ENCODE results near the gene C16orf74.

Gene C16orf74

DNA sequence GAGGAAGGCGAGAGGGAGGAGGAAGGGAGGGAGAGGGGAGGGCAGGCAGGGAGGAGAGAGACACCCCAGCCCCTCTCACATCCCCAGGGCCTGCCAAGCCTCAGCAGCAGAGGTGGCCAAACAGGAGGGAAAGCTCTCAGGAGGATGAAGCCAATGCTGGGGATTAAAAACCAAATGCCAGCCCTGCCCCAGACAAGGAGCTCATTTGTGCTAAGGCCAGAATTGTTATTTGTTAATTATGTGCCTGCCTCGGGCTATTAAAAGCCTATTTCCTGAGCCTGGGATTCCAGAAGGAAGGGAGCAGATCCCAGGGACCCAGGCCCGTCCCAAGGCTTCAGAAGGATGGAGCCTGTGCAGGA, 34.2 kb downstream of the C16orf74 start:
- DNase-seq, result peak in 1 of 2 experiments; percentile 2

GRCh38 chr16:85716022-85716679, 34.7 kb downstream of the C16orf74 start:
- no peak for DNase-seq

GRCh38 chr16:85715169-85716021, 35.5 kb downstream of the C16orf74 start:
- peak in 1 of 2 experiments; percentile 5 for DNase-seq

- no peak for DNase-seq
Measured at GRCh38 chr16:85712801-85713200, 38.1 kb downstream of the C16orf74 start.

DNA sequence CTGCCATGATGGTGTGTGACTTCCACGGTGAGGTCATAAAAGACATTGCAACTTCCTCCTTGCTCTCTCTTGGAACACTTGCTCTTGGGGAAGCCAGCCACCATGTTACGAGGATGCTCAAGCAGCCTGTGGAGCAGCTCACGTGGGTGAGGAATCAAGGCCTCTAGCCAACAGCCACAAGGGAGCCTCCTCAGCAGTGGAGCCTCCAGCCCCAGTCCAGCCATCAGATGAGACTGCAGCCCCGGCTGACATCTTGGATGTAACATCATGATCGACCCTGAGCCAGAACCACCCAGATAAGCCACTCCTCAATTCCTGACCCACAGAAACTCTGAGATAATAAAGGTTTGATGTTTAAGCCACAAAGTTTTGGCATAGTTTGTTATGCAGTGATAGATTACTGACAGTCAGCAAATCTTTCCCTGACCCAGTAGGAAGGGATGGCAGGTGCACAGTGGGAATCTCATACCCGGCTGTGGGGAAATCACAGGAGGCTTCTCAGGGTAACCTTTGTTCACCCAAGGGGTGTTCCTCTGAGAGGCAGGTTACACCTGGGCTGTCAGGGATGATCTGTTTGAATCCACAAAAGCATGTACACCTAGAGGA, 38.8 kb downstream of the C16orf74 start:
- no peak for DNase-seq

GRCh38 chr16:85710732-85711131, 40.2 kb downstream of the C16orf74 start:
- no peak for DNase-seq

DNA sequence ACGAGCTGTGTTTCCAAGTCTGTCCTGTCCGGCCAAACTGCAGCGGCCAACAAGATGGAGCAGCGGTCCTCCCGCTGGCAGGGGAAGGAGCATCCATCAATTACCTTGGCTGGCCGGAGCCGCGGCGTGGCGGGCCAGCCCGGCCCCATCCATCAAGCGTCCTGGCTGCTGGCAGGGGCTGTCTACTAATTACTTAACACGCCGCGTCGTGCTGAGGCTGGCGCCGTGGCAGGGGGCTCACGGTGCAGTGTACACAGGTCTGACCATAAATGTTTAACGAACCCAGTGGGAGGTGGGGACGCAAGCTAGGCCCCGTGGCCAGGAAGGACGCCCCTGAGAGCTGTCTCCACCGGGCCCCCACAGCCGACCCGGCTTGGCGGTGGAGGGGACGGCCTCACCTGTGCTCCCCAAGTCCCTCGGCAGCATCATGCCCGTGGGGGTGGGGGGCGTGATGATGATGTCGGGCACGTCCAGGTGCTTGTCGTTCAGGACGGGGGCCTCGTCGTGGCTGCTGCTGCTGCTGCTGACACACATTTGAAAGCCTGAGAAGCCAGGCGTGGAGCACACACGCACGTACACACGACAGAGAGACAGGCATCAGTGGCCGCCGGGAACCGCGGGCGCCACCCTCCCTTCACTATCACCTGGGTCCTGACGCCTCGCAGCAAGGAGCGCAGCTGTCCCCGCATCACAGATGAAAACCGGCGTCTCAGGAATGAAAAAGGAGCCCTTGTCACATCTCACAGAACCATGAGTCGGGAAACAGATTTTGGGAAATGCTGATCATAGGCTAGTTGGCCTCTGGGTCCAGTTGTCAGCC, 40.9 kb downstream of the C16orf74 start:
- no peak for DNase-seq

DNA sequence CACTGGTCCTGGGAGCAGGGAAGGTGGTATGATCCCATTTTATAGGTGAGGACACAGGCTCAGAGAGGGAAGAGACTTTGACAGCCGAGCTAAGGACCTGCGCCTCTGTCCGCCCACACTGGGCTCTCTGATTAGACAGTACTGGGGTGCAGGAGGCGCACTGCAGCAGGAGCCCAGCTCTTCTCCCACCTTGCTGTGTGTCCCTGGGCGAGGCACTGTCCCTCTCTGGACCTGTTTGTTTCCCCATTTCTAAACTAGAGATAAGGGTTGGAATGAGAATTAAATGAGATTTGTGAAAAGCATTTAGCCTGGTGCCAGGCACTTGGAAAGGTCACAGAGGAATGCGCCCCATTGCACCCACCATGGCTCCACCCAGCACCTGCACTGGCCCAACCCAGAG, 42.6 kb downstream of the C16orf74 start:
- DNase-seq, result no peak

GRCh38 chr16:85707528-85708095, 43.3 kb downstream of the C16orf74 start:
- DNase-seq, result no peak

DNA sequence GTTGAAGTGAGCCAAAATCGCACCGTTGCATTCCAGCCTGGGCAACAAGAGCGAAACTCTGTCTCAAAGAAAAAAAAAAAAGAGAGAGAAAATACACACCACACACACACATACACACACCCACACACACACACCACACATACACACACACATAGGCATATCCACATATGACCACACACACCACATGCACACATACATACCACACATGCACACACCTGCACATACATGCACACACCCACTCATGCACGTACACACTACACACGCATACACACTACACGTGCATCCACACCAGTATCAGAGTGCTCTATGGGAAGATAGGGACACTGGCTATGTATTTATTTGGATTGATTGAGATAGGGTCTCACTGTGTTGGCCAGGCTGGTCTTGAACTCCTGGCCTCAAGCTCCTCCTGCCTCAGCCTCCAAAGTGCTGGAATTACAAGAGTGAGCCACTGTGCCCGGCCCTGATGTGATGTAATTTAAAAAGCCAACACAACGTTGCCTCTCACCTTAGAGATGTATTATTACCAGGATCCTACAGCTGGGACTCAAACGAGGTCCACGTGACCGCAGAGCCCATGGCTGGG, 44.4 kb downstream of the C16orf74 start:
- DNase-seq, result no peak

DNA sequence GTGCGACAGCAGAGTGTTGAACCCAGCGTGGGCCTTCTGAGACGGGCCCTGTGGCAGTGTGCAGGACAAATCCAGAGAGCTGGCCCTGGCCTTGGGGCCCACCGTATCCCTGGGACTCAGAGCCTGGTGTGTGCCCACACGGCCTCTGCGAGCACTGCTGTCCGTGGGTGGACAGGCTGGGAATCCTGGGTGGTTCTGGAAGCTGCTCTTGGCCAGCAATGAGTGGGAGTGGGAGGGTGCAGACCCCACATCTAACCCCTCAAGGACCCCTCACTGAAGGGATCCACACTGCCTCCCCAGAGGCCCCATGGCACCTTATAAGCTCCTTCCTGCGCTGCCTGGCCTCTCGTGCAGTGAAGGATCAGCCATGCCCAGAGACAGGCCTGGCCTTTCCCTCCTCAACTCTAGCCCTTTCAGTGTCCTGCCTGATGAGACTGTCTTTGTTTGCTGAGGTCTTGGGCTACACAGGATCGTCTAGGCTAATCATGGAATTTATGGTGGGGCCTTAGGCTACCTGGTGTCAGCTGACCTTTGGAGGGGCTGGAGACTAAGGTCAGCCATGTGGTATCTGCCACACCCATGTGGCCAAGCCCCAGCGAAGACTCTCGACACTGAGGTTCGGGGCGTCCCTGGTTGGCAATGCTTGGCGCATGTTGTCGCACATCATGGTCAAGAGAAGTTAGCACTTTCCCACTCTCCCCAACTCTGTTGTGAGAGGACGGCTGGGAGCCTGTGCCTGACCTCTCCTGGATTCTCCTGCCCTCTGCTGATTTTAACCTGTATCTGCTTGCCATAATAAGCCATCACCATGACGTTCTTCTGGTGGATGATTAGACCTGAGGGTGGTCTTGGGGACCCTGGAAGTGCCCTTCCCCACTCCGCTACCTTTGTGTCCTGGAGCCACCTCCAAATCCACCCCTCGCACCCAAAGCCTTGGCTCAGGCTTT, 45.7 kb downstream of the C16orf74 start:
- no peak for DNase-seq

GRCh38 chr16:85704011-85704410, 46.9 kb downstream of the C16orf74 start:
- DNase-seq, result no peak

DNA sequence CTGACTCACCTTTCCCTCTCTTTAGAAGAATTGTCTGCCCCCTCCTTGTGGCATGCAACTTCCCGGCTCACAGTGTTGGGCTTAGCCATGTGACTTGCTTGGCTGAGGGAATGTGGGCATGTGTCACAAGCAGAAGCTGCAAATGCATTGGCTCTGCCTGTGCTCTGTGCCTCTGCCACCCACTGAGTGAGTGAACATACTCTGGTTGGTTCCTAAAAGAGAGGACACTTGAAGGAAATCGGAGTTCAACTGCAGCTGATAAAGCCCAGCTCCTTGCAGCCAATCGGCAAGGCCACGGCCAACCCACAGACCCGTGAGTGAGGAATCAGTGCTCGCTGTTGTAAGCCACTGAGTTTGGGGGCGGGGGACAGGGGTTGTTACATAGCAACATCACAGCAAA, 51.3 kb downstream of the C16orf74 start:
- no peak for DNase-seq

GRCh38 chr16:85698935-85699558, 51.8 kb downstream of the C16orf74 start:
- no peak for DNase-seq

DNA sequence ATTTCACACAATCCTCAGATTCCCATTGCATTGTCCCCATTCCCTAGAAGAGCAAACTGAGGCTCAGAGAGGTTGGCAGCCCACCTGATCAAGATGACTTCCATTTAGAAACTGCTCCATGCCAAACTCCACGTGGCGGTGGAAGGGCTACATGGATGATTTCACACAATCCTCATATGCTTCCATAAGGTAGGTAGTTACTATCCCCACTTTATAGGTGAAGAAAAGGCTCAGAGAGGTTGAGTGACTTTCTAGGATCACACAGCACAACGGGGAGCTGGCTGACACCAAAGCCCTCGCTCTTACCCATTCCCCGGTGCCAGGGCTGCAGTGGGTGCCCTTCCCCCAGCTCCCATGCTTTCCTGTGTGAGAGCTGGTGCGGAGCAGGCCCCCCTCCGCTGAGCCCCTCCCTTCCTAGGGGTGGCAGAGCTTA, 52.4 kb downstream of the C16orf74 start:
- DNase-seq, result no peak

- no peak for DNase-seq
Measured at GRCh38 chr16:85697431-85697830, 53.5 kb downstream of the C16orf74 start.

DNA sequence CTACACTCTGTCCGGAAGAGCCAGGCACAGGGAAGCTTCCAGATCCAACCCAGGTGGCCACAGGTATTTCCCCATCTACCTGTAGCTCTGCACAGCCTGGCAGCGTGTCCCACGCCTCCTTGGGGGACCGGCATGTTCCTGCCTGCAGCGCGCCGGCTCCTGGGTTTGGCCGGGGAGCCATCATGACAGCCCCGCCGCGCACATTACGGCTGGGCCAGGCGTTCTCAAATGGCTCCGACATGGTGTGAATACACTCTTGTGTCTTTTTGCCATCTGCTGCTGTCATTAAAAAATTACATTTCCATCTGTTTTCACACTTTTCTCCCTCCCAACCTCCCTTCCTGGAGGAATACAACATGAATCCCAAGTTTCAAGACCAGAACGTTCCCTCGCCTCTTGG, 54.1 kb downstream of the C16orf74 start:
- peak in 1 of 2 experiments; percentile 43 for DNase-seq

GRCh38 chr16:85695196-85696128, 55.4 kb downstream of the C16orf74 start:
- DNase-seq, result no peak

- DNase-seq, result peak in 1 of 2 experiments; percentile 32
Measured at GRCh38 chr16:85690469-85691064, 60.3 kb downstream of the C16orf74 start.

Data from NCI-H446 (cell line).